Muscle layer of colon (tissue), 2 donors: ENCODE measurements around the gene CARNS1.
"Not testable (repeated sequence)": the region's sequence is repeated elsewhere in the genome, so short reads cannot be mapped to it uniquely, and the experiment has no call there.

Source experiments
- H3K27ac ChIP-seq: one replicate; pipeline ENCODE4 v1.7.0; 2013; ENCODE audit warnings: low read depth, mild to moderate bottlenecking, low read length, moderate library complexity
- H3K27me3 ChIP-seq, 2 donors: one replicate each; pipeline ENCODE4 v1.7.0; 2013; ENCODE audit warnings: low read length in 2 of 2, mild to moderate bottlenecking in 2 of 2; ENCODE audit not compliant: insufficient read depth in 2 of 2, control insufficient read depth in 1 of 2
- H3K36me3 ChIP-seq: one replicate; pipeline ENCODE4 v1.7.0; 2013; ENCODE audit warnings: mild to moderate bottlenecking, low read length; ENCODE audit not compliant: insufficient read depth
- H3K4me1 ChIP-seq: one replicate; pipeline ENCODE4 v1.7.0; 2013; ENCODE audit warnings: mild to moderate bottlenecking, low read length; ENCODE audit not compliant: insufficient read depth
- H3K4me3 ChIP-seq, 2 donors: one replicate each; pipeline ENCODE4 v1.7.0; 2013; ENCODE audit warnings: low read length in 2 of 2, low read depth in 1 of 2, mild to moderate bottlenecking in 1 of 2, moderate library complexity in 1 of 2
- H3K9ac ChIP-seq: one replicate; pipeline ENCODE4 v1.7.0; 2013; ENCODE audit warnings: low read length
- H3K9me3 ChIP-seq: one replicate; pipeline ENCODE4 v1.7.0; 2013; ENCODE audit warnings: mild to moderate bottlenecking, low read length
- donor health status: abdominal sarcoma.
- donor health status: Adenocarcinoma of cecum.

The CARNS1 gene

DNA sequence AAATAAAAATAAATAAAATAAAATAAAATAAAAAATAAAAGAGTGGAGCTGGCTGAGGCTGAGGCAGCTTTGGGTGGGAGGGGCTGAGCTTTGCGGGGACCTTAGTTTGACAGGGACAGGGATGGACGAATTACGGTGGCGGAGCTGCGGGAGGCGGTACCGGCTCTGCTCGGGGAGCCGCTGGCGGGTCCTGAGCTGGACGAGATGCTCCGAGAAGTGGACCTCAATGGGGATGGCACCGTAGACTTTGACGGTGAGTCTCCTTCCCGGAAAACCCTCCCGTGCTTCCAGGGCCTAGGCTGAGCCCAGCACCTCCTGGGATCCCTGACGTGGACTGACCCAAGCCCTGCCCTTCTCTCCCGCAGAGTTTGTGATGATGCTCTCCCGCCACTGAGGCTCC is 42.8 kb downstream of the CARNS1 start:
- Histone ChIP-seq H3K4me3 (no peak overlapping the region), H3K36me3 (no peaks in the 10 kb centered on the region), H3K27ac (no peak overlapping the region), H3K27me3 (no peaks in the 10 kb centered on the region), H3K9me3 (no peaks in the 10 kb centered on the region), H3K9ac (no peak overlapping the region), H3K4me1 (no peaks in the 10 kb centered on the region)

GRCh38 chr11:67463186-67463585 is 47.7 kb downstream of the CARNS1 start:
- Histone ChIP-seq H3K27ac (no peak overlapping the region), H3K36me3 (no peaks in the 10 kb centered on the region), H3K4me1 (peaks cover 31% of the 10 kb centered on the region), H3K9ac (no peak overlapping the region), H3K9me3 (no peaks in the 10 kb centered on the region), H3K27me3 (no peaks in the 10 kb centered on the region), H3K4me3 (no peak overlapping the region)

GRCh38 chr11:67463680-67464410 is 48.4 kb downstream of the CARNS1 start:
- peak overlapping the region; percentile 76 for H3K9ac ChIP-seq
- H3K27ac ChIP-seq = peak overlapping the region; percentile 84
- H3K4me1 ChIP-seq = peaks cover 33% of the 10 kb centered on the region

GRCh38 chr11:67464411-67465188 is 49.1 kb downstream of the CARNS1 start:
- no peaks in the 10 kb centered on the region for H3K36me3 ChIP-seq
- no peaks in the 10 kb centered on the region for H3K9me3 ChIP-seq
- H3K4me3 ChIP-seq = peak overlapping the region; percentile 38 to 74
- peaks cover 33% of the 10 kb centered on the region for H3K4me1 ChIP-seq
- peak overlapping the region; percentile 80 for H3K9ac ChIP-seq
- peak overlapping the region; percentile 84 for H3K27ac ChIP-seq
- H3K27me3 ChIP-seq = no peaks in the 10 kb centered on the region

More at GRCh38 chr11:67463680-67464410, 48.4 kb downstream of the CARNS1 start:
- no peaks in the 10 kb centered on the region for H3K9me3 ChIP-seq
- no peaks in the 10 kb centered on the region for H3K36me3 ChIP-seq
- H3K4me3 ChIP-seq = peak overlapping the region; percentile 34 to 74
- no peaks in the 10 kb centered on the region for H3K27me3 ChIP-seq

GRCh38 chr11:67465189-67465510 is 49.7 kb downstream of the CARNS1 start:
- peak overlapping the region; percentile 38 to 74 for H3K4me3 ChIP-seq
- no peaks in the 10 kb centered on the region for H3K9me3 ChIP-seq
- H3K27me3 ChIP-seq = no peaks in the 10 kb centered on the region
- no peaks in the 10 kb centered on the region for H3K36me3 ChIP-seq
- peaks cover 33% of the 10 kb centered on the region for H3K4me1 ChIP-seq
- H3K9ac ChIP-seq = peak overlapping the region; percentile 80
- peak overlapping the region; percentile 84 for H3K27ac ChIP-seq

- H3K4me3 ChIP-seq = peak overlapping the region in 1 of 2 donors; percentile 74
- H3K4me1 ChIP-seq = peaks cover 33% of the 10 kb centered on the region
- H3K9ac ChIP-seq, H3K36me3 ChIP-seq, H3K27me3 ChIP-seq, H3K9me3 ChIP-seq: not testable (repeated sequence)
- H3K27ac ChIP-seq = peak overlapping the region; percentile 84
Observed at GRCh38 chr11:67465530-67465929, 50.1 kb downstream of the CARNS1 start.

DNA sequence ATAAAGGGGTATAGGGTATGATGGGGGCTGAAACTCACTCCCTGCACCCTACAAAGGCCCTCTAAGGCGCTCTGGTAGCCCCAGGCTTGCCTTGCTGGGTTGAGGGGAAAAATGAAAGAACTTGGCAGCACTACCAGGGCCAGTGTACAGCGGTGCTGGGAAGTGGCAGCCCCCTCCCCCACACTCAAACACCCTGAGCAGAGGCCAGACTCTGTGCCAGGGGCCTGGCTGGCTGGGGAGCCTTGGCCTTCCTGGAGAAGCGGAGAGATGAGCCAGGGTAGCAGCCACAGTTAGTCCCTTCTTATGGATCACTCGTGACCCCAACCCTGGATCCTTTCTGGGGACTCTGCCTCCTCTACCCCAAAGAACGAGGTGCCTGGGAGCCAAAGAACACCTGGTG is 50.9 kb downstream of the CARNS1 start:
- H3K9me3 ChIP-seq = no peaks in the 10 kb centered on the region
- peaks cover 33% of the 10 kb centered on the region for H3K4me1 ChIP-seq
- H3K36me3 ChIP-seq = no peaks in the 10 kb centered on the region
- no peak overlapping the region for H3K4me3 ChIP-seq
- H3K27me3 ChIP-seq = no peaks in the 10 kb centered on the region
- H3K9ac ChIP-seq = no peak overlapping the region
- H3K27ac ChIP-seq = no peak overlapping the region

DNA sequence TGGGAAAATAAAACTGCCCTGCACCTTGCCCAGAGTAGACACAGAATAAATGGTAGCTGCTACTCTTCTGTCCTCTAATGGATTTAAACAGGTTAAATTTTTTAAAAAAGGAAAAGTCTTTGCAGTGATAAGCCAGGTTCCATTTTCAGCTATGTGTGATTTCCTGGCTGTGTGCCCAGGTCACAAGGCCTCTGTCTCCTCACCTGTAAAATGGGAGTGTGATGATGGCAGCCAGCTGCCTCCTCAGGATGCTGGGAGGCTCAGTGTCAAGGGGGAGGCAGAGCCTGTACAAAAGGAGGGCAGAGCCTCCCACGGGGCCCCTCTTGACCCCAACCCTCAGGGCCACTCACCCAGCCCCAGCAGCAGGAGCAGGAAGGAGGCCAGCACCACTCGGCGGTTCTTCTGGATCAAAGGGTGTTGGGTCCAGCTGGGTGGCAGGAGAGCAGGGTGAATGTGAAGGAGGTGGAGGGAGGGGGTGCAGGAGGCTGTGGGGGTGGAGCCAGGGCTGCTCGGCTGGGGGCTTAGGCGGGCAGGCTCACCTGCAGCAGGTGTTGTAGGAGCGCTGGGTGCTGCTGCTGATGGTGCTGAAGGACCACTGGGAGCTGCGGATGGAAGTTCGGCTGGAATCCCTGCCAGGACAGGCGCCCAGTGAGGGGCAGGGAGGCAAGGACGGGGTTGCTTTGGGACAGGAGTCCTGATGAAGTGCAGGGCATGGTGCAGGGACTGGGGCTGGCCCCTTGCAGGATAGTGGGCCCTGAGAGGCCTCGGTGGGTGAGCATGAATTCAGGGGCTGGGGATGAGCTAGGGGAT is 51.7 kb downstream of the CARNS1 start:
- Histone ChIP-seq H3K4me3 (no peak overlapping the region), H3K36me3 (no peaks in the 10 kb centered on the region), H3K9me3 (no peaks in the 10 kb centered on the region), H3K9ac (no peak overlapping the region), H3K4me1 (peaks cover 33% of the 10 kb centered on the region), H3K27me3 (no peaks in the 10 kb centered on the region), H3K27ac (no peak overlapping the region)

DNA sequence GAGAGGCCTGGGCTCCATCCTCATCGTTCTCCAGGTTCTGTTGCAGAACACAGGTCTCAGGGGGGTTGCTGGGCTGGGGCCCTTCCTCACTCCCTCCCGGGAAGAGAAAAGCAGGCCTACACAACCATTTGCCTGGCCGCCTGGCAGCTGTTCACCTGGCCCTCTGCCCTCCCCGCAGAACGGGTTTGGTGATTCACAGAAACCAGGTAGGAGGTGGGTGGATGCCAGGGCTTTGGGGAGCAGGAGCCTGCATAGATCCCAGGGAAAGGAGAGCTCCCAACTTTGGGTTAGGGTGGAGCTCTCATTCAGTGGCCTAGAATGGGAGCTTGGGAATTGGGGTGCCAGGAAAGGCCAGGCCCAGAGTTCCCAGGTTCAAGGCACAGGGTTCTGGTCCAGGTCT is 52.6 kb downstream of the CARNS1 start:
- peaks cover 33% of the 10 kb centered on the region for H3K4me1 ChIP-seq
- no peaks in the 10 kb centered on the region for H3K9me3 ChIP-seq
- peak overlapping the region; percentile 68 for H3K9ac ChIP-seq
- peak overlapping the region; percentile 99 for H3K27ac ChIP-seq
- no peaks in the 10 kb centered on the region for H3K27me3 ChIP-seq
- no peaks in the 10 kb centered on the region for H3K36me3 ChIP-seq
- peak overlapping the region; percentile 68 to 85 for H3K4me3 ChIP-seq

DNA sequence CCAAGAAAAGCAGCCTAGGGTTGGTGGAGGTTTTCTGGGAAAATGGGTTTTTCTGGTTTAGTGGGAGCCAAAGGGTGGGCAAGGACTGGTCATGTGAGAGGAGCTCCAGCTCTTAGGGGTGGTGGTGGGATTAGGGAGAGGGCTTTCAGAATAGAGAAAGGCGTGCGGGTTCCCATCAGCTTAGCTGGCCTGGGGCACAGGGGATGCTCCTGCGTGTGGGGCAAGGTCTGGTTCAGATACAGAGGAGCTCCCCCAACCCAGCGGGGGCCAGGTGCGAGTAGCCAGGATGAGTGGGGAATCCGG is 52.9 kb downstream of the CARNS1 start:
- Histone ChIP-seq H3K27me3 (no peaks in the 10 kb centered on the region), H3K9ac (peak overlapping the region; percentile 68)

GRCh38 chr11:67468759-67469507 is 53.5 kb downstream of the CARNS1 start, which contains the start of gene TMEM134:
Gene TMEM134 (minus strand): TSS chr11:67469251. CDS start chr11:67469192, 59 bp downstream.
- H3K36me3 ChIP-seq = no peaks in the 10 kb centered on the region
- peaks cover 29% of the 10 kb centered on the region for H3K4me1 ChIP-seq

More for the DNA sequence above, 52.9 kb downstream of the CARNS1 start:
- peaks cover 33% of the 10 kb centered on the region for H3K4me1 ChIP-seq
- H3K27ac ChIP-seq = peak overlapping the region; percentile 99
- peak overlapping the region; percentile 68 to 85 for H3K4me3 ChIP-seq
- H3K9me3 ChIP-seq = no peaks in the 10 kb centered on the region
- H3K36me3 ChIP-seq = no peaks in the 10 kb centered on the region

More at GRCh38 chr11:67468759-67469507, 53.5 kb downstream of the CARNS1 start, which contains the start of gene TMEM134:
- Histone ChIP-seq H3K27ac (peak within 1 kb of the TSS; percentile 99), H3K4me3 (peak within 1 kb of the TSS; percentile 68 to 85), H3K9me3 (no peaks in the 10 kb centered on the region), H3K9ac (peak within 1 kb of the TSS; percentile 68), H3K27me3 (no peaks in the 10 kb centered on the region)
